Endothelial cell of umbilical vein (primary cell): ENCODE data around the gene HELZ2.

ENCODE experiments used
- CTCF ChIP-seq, 2 donors: IDR thresholded peaks; 1 replicate in 1 of 2; 2 replicates in 1 of 2; pipeline ENCODE4 v1.5.1; 2011; ENCODE audit warnings: low read length in 2 of 2, mild to moderate bottlenecking in 2 of 2, moderate library complexity in 2 of 2, control low read depth in 1 of 2, inconsistent platforms in 1 of 2, low read depth in 1 of 2; ENCODE audit not compliant: insufficient read depth in 1 of 2; ENCODE audit errors: extremely low read depth in 1 of 2
- EZH2 ChIP-seq: IDR thresholded peaks from 2 replicates; pipeline ENCODE4 v1.6.1; 2012; ENCODE audit warnings: borderline replicate concordance, low read depth, mild to moderate bottlenecking, moderate library complexity, low read length, inconsistent platforms; ENCODE audit not compliant: severe bottlenecking
- MAX ChIP-seq: IDR thresholded peaks from 2 replicates; pipeline ENCODE4 v1.6.1; 2011; ENCODE audit not compliant: insufficient read depth, insufficient read length
- POLR2A ChIP-seq: IDR thresholded peaks from 2 replicates; pipeline ENCODE4 v1.6.1; 2012; ENCODE audit warnings: low read depth, mild to moderate bottlenecking, control low read depth, low read length

DNA sequence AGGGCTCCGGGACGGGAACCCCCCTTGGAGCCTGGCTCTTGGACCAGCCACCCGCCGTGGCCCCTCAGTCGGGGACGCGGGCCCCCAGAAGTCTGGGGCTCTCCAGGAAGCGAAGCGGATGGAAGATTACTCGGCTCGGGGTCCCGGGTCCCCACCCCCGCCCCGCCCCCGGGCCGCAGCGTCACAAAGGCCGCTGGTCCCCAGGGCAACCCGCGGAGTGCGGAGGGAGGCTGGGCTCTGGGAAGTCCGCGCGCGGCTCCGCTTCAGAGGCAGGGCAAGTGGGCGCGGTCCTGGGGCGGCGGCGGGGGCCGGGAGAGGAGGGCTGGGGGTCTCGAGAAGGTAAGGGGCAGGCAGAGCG, 20.1 kb downstream of the HELZ2 start, which contains the start of gene FNDC11:
- TF ChIP-seq CTCF (IDR thresholded peaks at IDR 0.05; ENCODE audit: extremely low read depth in 1 of 2, insufficient read depth in 1 of 2, low read depth in 1 of 2, low read length in 2 of 2): no peak
- TF ChIP-seq POLR2A: no peak
- no peak for TF ChIP-seq MAX
- no peak for TF ChIP-seq EZH2
